OCI-LY7 (cell line): ENCODE data around the gene RAPGEF5. TPM values are rescaled to one million over a fixed set of nuclear protein-coding genes. Genes with fewer than 3 reads are reported as not detected.

ENCODE experiments used
- BruUV-seq: library from RNA; stranded (reverse); fragments of 400-500 nt; replicated peaks from 2 replicates; lab custom pipeline; 2021; lab: Mats Ljungman, UMichigan
- CTCF ChIA-PET: fragments of 300-600 bp; sonication (Branson Sonifier 250); formaldehyde crosslinking; loops from one replicate; lab custom pipeline; 2022; ENCODE audit warnings: antibody characterized with exemption; ENCODE audit not compliant: unreplicated experiment; lab: Charles Lee
- POLR2A ChIA-PET: fragments of 300-600 bp; sonication (Branson Sonifier 250); formaldehyde crosslinking; loops from one replicate; lab custom pipeline; 2022; ENCODE audit warnings: antibody characterized with exemption; lab: Charles Lee
- DNase-seq: peaks from one replicate; pipeline ENCODE4 v3.0.0-alpha.2; 2015; ENCODE audit warnings: low spot score
- H2AFZ ChIP-seq: fragments of 200-600 bp; sonication (generic), shearing (Covaris generic); 2 replicates; pipeline ENCODE4 v1.6.1; 2014; ENCODE audit warnings: mild to moderate bottlenecking, antibody characterized with exemption, low read length, moderate library complexity
- H3K27ac ChIP-seq: fragments of 200-600 bp; sonication (generic); 2 replicates; pipeline ENCODE4 v1.5.1; 2014; ENCODE audit warnings: mixed run types, low read depth, mild to moderate bottlenecking, moderate library complexity, low read length, inconsistent platforms; ENCODE audit not compliant: poor library complexity, severe bottlenecking
- H3K36me3 ChIP-seq: fragments of 200-600 bp; sonication (generic); 2 replicates; pipeline ENCODE4 v1.6.1; 2014; ENCODE audit warnings: mild to moderate bottlenecking, antibody characterized with exemption, low read length, moderate library complexity, mixed read lengths; ENCODE audit not compliant: insufficient read depth
- H3K4me1 ChIP-seq: fragments of 200-600 bp; sonication (generic); 2 replicates; pipeline ENCODE4 v1.5.1; 2014; ENCODE audit warnings: mild to moderate bottlenecking, low read length; ENCODE audit not compliant: insufficient read depth, poor library complexity, severe bottlenecking
- H3K4me2 ChIP-seq: fragments of 200-600 bp; sonication (generic); 2 replicates; pipeline ENCODE4 v1.6.1; 2014; ENCODE audit warnings: mild to moderate bottlenecking, low read length
- H3K4me3 ChIP-seq: fragments of 200-600 bp; sonication (generic); 2 replicates; pipeline ENCODE4 v1.5.1; 2014; ENCODE audit warnings: mild to moderate bottlenecking, low read depth, low read length; ENCODE audit not compliant: poor library complexity, severe bottlenecking
- H3K79me2 ChIP-seq: fragments of 200-600 bp; sonication (generic); 2 replicates; pipeline ENCODE4 v1.6.1; 2016; ENCODE audit warnings: low read depth, mild to moderate bottlenecking, low read length, moderate library complexity, mixed read lengths; ENCODE audit not compliant: insufficient read depth
- H3K9me2 ChIP-seq: fragments of 200-600 bp; sonication (generic); 2 replicates; pipeline ENCODE4 v1.6.1; 2016; ENCODE audit warnings: mild to moderate bottlenecking, low read length, mixed read lengths; ENCODE audit not compliant: insufficient read depth
- H3K9me3 ChIP-seq: fragments of 200-600 bp; sonication (generic); 2 replicates; pipeline ENCODE4 v1.6.1; 2014; ENCODE audit warnings: mild to moderate bottlenecking, mixed run types, low read length, mixed read lengths
- H4K20me1 ChIP-seq: fragments of 200-600 bp; sonication (generic); 2 replicates; pipeline ENCODE4 v1.6.1; 2014; ENCODE audit warnings: mild to moderate bottlenecking, antibody characterized with exemption, low read length, moderate library complexity, mixed read lengths; ENCODE audit not compliant: insufficient read depth
- CTCF ChIP-seq: fragments of 200-600 bp; sonication (generic); conservative IDR thresholded peaks from 2 replicates; pipeline ENCODE4 v1.5.1; 2014; ENCODE audit warnings: mild to moderate bottlenecking, antibody characterized with exemption, low read length, moderate library complexity, mixed read lengths
- EZH2phosphoT487 ChIP-seq: fragments of 200-600 bp; sonication (generic); IDR thresholded peaks from 2 replicates; pipeline ENCODE4 v1.6.1; 2018; ENCODE audit warnings: low read depth, borderline replicate concordance, mild to moderate bottlenecking, mixed run types, antibody characterized with exemption, low read length, moderate library complexity, mixed read lengths
- intact Hi-C: fragments of 100-400 bp; cut with micrococcal nuclease; formaldehyde crosslinking; loops from one replicate; pipeline ENCODE4 v1.10.0; 2022; ENCODE audit not compliant: unreplicated experiment
- total RNA-seq, 2 experiments: library from RNA; depleted of rRNA in 1 of 2; stranded (reverse); fragments of >200 nt in 1 of 2; shearing (Covaris generic) in 1 of 2; gene quantifications; 2 replicates each; pipeline ENCODE4 v1.2.3, GENCODE V29; 2014 to 2022

RAPGEF5 gene
- total RNA-seq, 2 experiments from 2014 or later = 114 to 115 TPM

- H3K9me2 ChIP-seq = no peaks in the 10 kb centered on the region
- no TSS peak for BruUV-seq
- no peak overlapping the region for H3K27ac ChIP-seq
- TF ChIP-seq CTCF (no peak), EZH2phosphoT487 (no peak)
- H3K4me2 ChIP-seq = no peak overlapping the region
- H3K9me3 ChIP-seq = no peaks in the 10 kb centered on the region
- intact Hi-C loops = no loop called here
- H2AFZ ChIP-seq = no peak overlapping the region
- CTCF ChIA-PET = no interaction called here
- H4K20me1 ChIP-seq = no peaks in the 10 kb centered on the region
- no peak for DNase-seq
- H3K79me2 ChIP-seq = peaks cover 5% of the 10 kb centered on the region; the same call in 1 of the 2 replicates
- POLR2A ChIA-PET = interaction anchor here (0.6 to 1.5 kb wide), 3 partner anchors 14 to 75 kb away, joined by 3 to 6 read pairs (median 5); no protein-coding TSS in a partner anchor
- no peak overlapping the region for H3K4me3 ChIP-seq
- no peaks in the 10 kb centered on the region for H3K4me1 ChIP-seq
- H3K36me3 ChIP-seq = peaks cover 98% of the 10 kb centered on the region
These were observed 154.8 kb downstream of the RAPGEF5 start for GRCh38 chr7:22202141-22202540.

- POLR2A ChIA-PET = interaction anchor here (0.6 to 1.5 kb wide), 4 partner anchors 8 to 47 kb away, joined by 3 to 6 read pairs (median 4); no protein-coding TSS in a partner anchor
- H3K4me3 ChIP-seq = no peak overlapping the region
- H3K36me3 ChIP-seq = peaks cover 98% of the 10 kb centered on the region
- H3K4me2 ChIP-seq = no peak overlapping the region
- no peaks in the 10 kb centered on the region for H3K4me1 ChIP-seq
- BruUV-seq = no TSS peak
- intact Hi-C loops = no loop called here
- H4K20me1 ChIP-seq = 0 out of 2 replicates have a peak, but pooled peaks cover 3% of the 10 kb centered on the region
- CTCF ChIA-PET = no interaction called here
- H2AFZ ChIP-seq = no peak overlapping the region
- H3K9me3 ChIP-seq = no peaks in the 10 kb centered on the region
- peaks cover 5% of the 10 kb centered on the region; the same call in 1 of the 2 replicates for H3K79me2 ChIP-seq
- no peak for DNase-seq
- no peak overlapping the region for H3K27ac ChIP-seq
- H3K9me2 ChIP-seq = no peaks in the 10 kb centered on the region
- TF ChIP-seq EZH2phosphoT487 = no peak
- TF ChIP-seq CTCF = no peak
These were observed 155.6 kb downstream of the RAPGEF5 start for GRCh38 chr7:22201186-22201880.

GRCh38 chr7:22200777-22201176, 156.2 kb downstream of the RAPGEF5 start:
- Histone ChIP-seq H3K27ac (no peak overlapping the region), H3K4me3 (no peak overlapping the region), H3K36me3 (peaks cover 98% of the 10 kb centered on the region), H2AFZ (no peak overlapping the region), H3K79me2 (peaks cover 2% of the 10 kb centered on the region; the same call in 1 of the 2 replicates), H3K4me2 (no peak overlapping the region), H4K20me1 (0 out of 2 replicates have a peak, but pooled peaks cover 3% of the 10 kb centered on the region), H3K9me2 (no peaks in the 10 kb centered on the region), H3K4me1 (no peaks in the 10 kb centered on the region), H3K9me3 (no peaks in the 10 kb centered on the region)
- no TSS peak for BruUV-seq
- intact Hi-C loops = no loop called here
- no peak for TF ChIP-seq EZH2phosphoT487
- TF ChIP-seq CTCF = no peak
- no peak for DNase-seq
- POLR2A ChIA-PET = interaction anchor here (0.6 to 1.3 kb wide), 4 partner anchors 9 to 1372 kb away, joined by 3 to 4 read pairs (median 3); no protein-coding TSS in a partner anchor
- CTCF ChIA-PET = no interaction called here
